Lung (tissue), 12 donors: Measurements from ENCODE around the gene ADAMTS8. TPM values are rescaled to one million over a fixed set of nuclear protein-coding genes. Genes with fewer than 3 reads are reported as not detected.
A peak's percentile ranks its signal among the peaks of the same experiment; 100 is the strongest.

ENCODE experiments used
- ATAC-seq: fragments of 200-7000 bp; cut with Tn5 transposase; one replicate; pipeline ENCODE4 v1.9.1; 2020; ENCODE audit warnings: moderate number of reproducible peaks; ENCODE audit not compliant: insufficient read depth, low FRiP score
- DNase-seq, 3 donors: peaks; one replicate each; pipeline ENCODE4 v3.0.0-alpha.2; 2013 to 2017
- H3K27ac ChIP-seq, 2 donors: one replicate each; pipeline ENCODE4 v1.5.1; 2013; ENCODE audit warnings: mild to moderate bottlenecking in 2 of 2, moderate library complexity in 2 of 2, control low read depth in 1 of 2, inconsistent platforms in 1 of 2, low read depth in 1 of 2, low read length in 1 of 2
- H3K27me3 ChIP-seq, 3 donors: one replicate each; pipeline ENCODE4 v1.5.1; 2013; ENCODE audit warnings: low read length in 2 of 3; ENCODE audit not compliant: control insufficient read depth in 3 of 3, insufficient read depth in 3 of 3
- H3K36me3 ChIP-seq, 4 donors: one replicate each; pipeline ENCODE4 v1.5.1; 2013; ENCODE audit warnings: low read length in 4 of 4, mild to moderate bottlenecking in 1 of 4, moderate library complexity in 1 of 4; ENCODE audit not compliant: control insufficient read depth in 4 of 4, insufficient read depth in 4 of 4
- H3K4me1 ChIP-seq, 5 donors: one replicate each; pipeline ENCODE4 v1.5.1; 2013; ENCODE audit warnings: low read length in 5 of 5, mild to moderate bottlenecking in 2 of 5, moderate library complexity in 1 of 5; ENCODE audit not compliant: control insufficient read depth in 5 of 5, insufficient read depth in 5 of 5
- H3K4me3 ChIP-seq: one replicate; pipeline ENCODE4 v1.5.1; 2013; ENCODE audit warnings: mild to moderate bottlenecking, control low read depth, moderate library complexity
- H3K9ac ChIP-seq, 2 donors: one replicate each; pipeline ENCODE4 v1.5.1; 2013; ENCODE audit warnings: low read length in 2 of 2, control low read depth in 1 of 2; ENCODE audit not compliant: insufficient read depth in 1 of 2
- H3K9me3 ChIP-seq, 4 donors: one replicate each; pipeline ENCODE4 v1.5.1; 2013; ENCODE audit warnings: low read length in 3 of 4, mild to moderate bottlenecking in 1 of 4, moderate library complexity in 1 of 4; ENCODE audit not compliant: control insufficient read depth in 4 of 4, insufficient read depth in 3 of 4
- CTCF ChIP-seq: IDR thresholded peaks from 2 replicates; pipeline ENCODE4 v1.5.1; 2012; ENCODE audit warnings: mild to moderate bottlenecking; ENCODE audit errors: control extremely low read depth, extremely low read depth
- WGBS, 2 donors: extraction: QIAGEN DNeasy Blood & Tissue Kit; methylation state at CpG; one replicate each; pipeline ENCODE4 v1.1.7; 2013; 5-methylcytosine and 5-hydroxymethylcytosine counted together
- polyA plus RNA-seq, 2 donors: library from polyadenylated mRNA; stranded (reverse); fragments of 200-250 nt; gene quantifications; one replicate each; pipeline ENCODE4 v1.2.1, GENCODE V29; 2013
- total RNA-seq, 2 donors: library from RNA; depleted of rRNA in 1 of 2; stranded (reverse); fragments of >200 nt in 1 of 2; gene quantifications; one replicate each; pipeline ENCODE4 v1.2.1, GENCODE V29; 2014 to 2021
- donor health status: control.
- donor health status: control.
- donor health status: Bipolar disorder and iron deficiency.
- donor health status: healthy.
- donor health status: DM: yes; HTN: yes; CAD: no.

The ADAMTS8 gene
- total and polyA plus RNA-seq, 4 donors: 11.3 to 47.7 (median 22.1) TPM

GRCh38 chr11:130403271-130403804 is 25.1 kb downstream of the ADAMTS8 start:
- no peak for TF ChIP-seq CTCF
- H3K27me3 ChIP-seq: no peaks in the 10 kb centered on the region
- ATAC-seq: peak; percentile 31
- no peaks in the 10 kb centered on the region for H3K36me3 ChIP-seq
- H3K4me1 ChIP-seq: peaks cover 0 to 26% (median 7%) of the 10 kb centered on the region in 5 donors
- H3K9ac ChIP-seq: no peak overlapping the region
- no peaks in the 10 kb centered on the region for H3K9me3 ChIP-seq
- 68 to 80% methylated on average over 11 of the region's 11 CpGs for WGBS, 2 donors
- H3K4me3 ChIP-seq: no peak overlapping the region
- peak; percentile 76 to 83 (median 83) for DNase-seq
- peak overlapping the region; percentile 66 to 67 for H3K27ac ChIP-seq

- 36 to 46% methylated on average over 2 of the region's 2 CpGs for WGBS, 2 donors
These were observed 25.8 kb downstream of the ADAMTS8 start for GRCh38 chr11:130402570-130402969.

GRCh38 chr11:130400781-130401483 is 27.5 kb downstream of the ADAMTS8 start:
- Histone ChIP-seq H3K27me3 (no peaks in the 10 kb centered on the region), H3K9ac (no peak overlapping the region)
- no peak for ATAC-seq

More at GRCh38 chr11:130402570-130402969, 25.8 kb downstream of the ADAMTS8 start:
- TF ChIP-seq CTCF: no peak
- Histone ChIP-seq H3K4me1 (peaks cover 0 to 19% (median 7%) of the 10 kb centered on the region in 5 donors), H3K36me3 (no peaks in the 10 kb centered on the region), H3K27ac (peak overlapping the region in 1 of 2 donors; percentile 11), H3K27me3 (no peaks in the 10 kb centered on the region), H3K9me3 (no peaks in the 10 kb centered on the region), H3K9ac (no peak overlapping the region), H3K4me3 (no peak overlapping the region)
- no peak for ATAC-seq
- DNase-seq: no peak

More at GRCh38 chr11:130400781-130401483, 27.5 kb downstream of the ADAMTS8 start:
- H3K9me3 ChIP-seq: no peaks in the 10 kb centered on the region
- peaks cover 0 to 19% (median 7%) of the 10 kb centered on the region in 5 donors for H3K4me1 ChIP-seq
- 16 to 33% methylated on average over 13 of the region's 13 CpGs for WGBS, 2 donors
- H3K27ac ChIP-seq: peak overlapping the region in 1 of 2 donors; percentile 56
- DNase-seq: peak in 2 of 3 donors; percentile 17 to 46
- TF ChIP-seq CTCF: no peak
- no peak overlapping the region for H3K4me3 ChIP-seq
- H3K36me3 ChIP-seq: no peaks in the 10 kb centered on the region
